GM21619 (cell line): Measurements from ENCODE around the gene AOAH.
"Not testable (repeated sequence)": the region's sequence is repeated elsewhere in the genome, so short reads cannot be mapped to it uniquely, and the experiment has no call there.

Source experiments
- ATAC-seq: cut with Tn5 transposase; IDR thresholded peaks from one replicate; pipeline ENCODE4 v1.9.1; 2021; ENCODE audit not compliant: unreplicated experiment

Gene AOAH

DNA sequence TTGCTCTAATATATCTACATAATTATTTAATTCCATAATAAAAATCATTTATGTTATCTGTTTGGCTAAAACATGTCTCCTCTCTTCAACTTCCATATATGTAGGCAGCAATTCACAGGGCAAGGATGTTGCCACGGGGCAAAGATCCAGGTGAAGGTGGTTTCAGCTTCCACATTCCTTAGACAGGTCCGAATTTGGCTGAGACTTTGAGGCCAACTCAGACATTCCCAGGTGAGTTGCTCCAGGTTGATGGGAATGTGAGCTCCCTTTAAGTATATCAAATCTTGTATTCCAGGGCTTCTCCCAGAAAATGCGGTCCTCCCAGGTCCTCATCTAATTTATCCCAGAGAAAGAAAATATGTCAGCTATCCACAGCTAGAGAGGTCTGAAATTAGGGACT is 15.1 kb upstream of the AOAH start:
- ATAC-seq, result no peak

DNA sequence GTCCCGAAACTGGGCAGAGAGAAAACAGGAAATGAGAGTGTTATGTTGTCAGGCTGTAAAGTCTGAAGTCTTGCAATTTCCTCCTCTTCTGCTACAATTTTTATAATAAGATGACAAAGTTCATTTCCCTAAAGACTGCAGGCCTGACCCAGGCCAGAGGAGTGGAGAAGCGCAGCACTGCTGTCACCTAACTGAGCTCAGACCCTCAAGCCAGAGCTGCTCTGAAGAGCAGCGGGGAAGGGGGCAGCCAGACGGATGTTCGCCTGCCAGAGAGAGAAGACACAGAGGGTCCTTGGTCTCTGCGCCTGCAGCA is 12.6 kb upstream of the AOAH start:
- ATAC-seq, result no peak

DNA sequence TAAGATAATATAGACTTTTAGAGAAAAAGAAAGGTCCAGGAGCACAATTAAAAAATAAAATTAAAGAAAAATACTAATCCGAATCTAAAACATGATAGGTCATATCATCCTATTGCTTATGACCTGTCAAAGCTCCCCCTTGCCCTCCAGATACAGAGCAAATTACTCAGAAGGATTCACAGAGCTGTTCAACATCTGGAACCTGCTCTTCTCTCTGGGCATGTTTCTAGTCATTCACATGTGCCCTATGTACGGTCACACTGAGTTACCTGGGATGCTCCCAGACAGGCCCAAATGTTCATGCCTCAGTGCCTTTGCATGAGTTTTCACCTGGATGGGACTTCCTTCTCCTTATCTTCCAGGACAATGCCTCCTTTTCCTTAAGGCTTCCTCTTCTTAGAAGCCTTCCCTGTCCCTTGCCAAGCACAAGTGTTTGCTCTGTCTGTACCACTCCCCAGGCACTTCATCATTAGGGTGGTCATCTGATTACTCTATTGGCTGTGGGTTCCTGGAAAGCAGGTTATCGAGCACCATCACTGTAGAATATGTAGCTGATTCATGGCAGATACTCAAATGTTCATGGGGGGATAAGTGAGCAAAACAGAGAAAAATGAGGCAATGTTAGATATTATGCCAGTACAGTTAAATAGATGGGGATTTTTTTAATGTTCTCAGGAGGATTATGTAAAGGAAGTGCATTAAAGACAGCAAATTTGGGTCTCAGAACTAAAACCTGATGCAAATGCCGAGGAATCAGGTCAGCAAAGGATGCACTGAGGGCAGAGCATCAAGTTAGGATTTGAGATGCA is 12.0 kb upstream of the AOAH start:
- peak; percentile 97 for ATAC-seq

DNA sequence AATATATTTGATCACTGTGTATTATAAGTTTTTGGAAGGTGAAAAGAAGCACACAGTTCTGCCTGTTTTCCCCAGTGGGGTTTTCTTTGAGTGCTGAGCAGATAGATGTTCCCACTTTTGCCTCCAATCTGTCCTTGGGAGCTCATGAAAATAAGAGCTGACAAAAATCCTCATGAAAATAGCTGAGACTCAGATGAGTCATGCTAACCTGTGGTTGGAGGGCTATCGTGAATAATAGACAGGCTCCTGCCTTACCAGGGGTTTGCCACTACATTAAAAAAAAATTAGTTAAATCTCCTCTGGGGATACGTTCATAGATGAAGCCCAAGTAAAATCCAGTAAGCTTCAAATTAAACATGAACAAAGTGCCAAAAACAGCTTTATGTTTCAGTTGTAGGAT is 10.9 kb upstream of the AOAH start:
- ATAC-seq, result no peak

DNA sequence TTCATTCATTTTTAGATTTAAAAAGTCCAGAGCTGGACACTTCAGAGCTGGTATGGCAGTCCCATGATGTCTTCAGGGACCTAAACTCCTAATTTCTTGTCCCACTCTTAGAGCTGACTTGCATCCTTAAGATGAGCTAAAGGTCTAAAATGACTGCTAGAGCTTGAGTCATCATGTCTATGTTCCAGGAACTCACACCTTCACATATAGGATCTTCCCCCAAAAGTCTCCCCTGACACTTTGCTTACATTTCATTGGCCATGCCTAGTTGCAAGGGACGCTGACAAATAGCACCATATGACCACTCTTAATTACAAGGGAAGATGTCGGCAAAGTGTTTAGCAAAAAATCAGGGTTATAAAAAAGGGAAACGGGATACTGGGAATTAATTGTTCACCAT is 10.4 kb upstream of the AOAH start:
- ATAC-seq, result no peak

DNA sequence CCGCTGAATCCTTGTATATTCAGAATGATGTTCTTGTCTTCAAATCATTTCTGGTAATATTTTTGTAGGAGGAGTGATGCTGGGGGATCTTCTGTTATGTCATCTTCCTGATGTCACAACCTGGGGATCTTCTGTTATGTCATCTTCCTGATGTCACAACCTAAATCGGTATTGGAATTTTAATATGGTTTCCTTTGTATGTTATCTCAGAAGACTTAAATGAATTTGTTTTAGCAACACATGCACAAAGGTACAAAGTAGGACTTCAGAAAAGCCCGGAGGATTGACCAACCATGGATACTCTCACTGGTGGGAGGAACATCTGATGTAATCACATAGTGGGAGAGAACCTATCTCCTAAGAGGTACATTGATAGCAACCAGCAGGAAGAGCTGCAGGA is 9.1 kb upstream of the AOAH start:
- no peak for ATAC-seq

DNA sequence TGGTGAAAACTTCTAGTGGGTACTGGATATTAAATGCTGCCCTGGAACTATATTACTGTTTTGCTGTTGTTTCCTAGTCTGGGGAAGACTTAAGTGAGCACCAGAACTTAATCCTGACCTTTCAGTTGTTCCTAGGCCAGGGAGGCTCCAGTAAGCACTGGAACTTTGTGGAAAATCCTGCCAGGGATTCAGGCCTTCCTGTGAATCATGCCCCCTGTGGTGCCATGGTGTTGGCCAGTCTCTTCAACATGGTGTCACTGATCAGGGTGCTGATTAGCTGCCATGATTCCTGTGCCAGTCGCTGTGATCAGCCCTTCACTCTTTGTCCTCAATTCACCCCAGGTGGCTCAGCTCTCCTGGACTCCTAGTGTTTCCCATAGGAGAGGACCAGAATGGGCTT is 8.5 kb upstream of the AOAH start:
- no peak for ATAC-seq

DNA sequence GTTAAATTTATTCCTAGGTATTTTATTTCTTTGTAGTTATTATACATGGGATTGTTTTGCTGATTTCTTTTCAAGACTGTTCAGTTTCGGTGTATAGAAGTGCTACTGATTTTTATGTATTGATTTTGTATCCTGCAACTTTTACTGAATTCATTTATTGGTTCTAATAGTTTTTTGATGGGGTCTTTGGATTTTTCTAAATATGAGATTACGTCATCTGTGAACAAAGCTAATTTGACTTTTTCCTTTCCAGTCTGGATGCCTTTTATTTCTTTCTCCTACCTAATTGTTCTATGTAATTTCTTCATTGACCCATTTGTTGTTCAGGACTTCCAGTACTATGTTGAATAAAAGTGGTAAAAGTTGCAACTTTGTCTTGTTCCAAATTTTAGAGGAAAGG is 5.8 kb upstream of the AOAH start:
- ATAC-seq, result no peak

DNA sequence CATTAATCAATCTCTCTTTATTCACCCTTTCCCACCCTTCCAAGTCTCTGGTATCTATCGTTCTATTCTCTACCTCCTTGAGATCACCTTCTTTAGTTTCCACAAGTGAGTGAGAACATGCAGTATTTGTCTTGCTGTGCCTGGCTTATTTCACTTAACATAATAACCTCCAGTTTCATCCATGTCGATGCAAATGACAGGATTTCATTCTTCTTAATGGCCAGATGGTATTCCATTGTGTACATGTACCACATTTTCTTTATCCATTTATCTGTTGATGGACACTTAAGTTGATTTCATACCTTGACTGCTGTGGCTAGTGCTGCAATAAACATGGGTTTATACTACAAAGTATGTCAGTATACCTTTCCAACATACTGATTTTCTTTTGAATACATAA is 3.8 kb upstream of the AOAH start:
- no peak for ATAC-seq

DNA sequence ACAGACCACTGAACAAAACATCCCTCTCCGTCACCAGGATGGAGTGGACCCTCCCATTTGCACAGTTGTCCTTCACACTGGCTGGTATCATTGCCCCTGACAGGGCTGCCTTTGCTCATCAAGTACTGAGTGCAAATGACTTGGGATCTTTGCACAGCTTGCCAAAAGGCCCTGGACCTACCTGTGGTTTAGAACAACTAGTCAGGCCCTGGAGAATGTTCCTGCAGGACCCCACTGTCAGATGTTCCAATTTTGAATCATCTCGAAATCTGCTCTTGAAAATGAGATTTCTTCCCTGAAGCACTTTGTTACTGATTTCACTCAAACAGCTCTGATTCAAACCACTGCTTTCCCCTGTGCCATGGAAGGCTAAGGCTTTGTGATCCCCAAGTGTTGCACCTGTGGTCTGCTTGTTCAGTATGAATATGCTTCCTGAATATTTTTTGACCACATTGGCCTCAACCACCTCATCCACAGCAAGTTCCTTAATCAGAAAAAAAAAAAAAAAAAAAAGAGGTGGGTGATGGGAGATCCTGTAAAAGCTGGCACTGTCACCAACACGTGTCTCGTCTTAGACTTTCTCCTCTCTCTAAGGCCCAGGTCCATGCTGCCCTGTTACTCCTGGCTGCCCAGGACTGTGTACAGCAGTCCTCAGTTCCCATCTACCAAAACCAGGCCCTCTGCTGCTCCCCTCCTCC is 2.7 kb upstream of the AOAH start:
- no peak for ATAC-seq

DNA sequence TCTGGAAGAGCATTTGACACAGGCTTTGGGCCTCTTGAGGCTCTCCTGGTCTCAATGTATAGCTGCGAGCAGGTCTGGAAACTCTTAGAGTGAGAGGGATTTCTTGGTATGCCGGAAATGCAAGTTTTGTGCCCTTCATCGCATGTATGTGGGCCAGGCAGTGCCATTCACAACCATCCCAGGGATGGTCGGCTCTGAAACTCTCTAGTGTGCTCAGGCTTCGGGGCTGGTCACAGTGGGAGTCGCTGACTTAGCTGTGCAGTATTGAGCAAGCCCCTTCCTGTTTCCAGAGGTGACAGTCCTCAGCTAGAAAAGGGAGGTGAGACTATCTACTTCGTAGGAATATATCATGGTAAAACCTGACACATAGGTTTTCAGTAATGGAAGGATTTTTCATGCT is 2.0 kb upstream of the AOAH start:
- no peak for ATAC-seq

DNA sequence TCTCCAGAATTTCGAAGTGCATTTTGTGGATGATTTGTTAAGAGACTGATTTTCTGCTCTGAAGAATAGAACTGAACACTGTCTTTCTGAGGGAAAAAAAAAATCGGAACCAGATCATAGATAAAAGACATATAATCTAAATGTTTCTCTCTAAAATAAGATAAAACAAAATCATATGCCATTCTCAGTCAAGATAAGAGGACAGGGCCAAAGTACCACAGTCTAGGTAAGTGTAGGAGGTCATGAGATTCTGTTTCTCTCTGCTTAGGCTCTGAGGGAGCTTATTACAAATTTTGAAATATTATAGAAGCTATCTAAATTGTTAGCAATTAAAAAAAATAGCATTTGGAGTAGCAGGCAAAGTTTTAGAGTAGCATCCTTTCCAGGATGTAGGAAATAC is 702 bp upstream of the AOAH start:
- ATAC-seq, result no peak

DNA sequence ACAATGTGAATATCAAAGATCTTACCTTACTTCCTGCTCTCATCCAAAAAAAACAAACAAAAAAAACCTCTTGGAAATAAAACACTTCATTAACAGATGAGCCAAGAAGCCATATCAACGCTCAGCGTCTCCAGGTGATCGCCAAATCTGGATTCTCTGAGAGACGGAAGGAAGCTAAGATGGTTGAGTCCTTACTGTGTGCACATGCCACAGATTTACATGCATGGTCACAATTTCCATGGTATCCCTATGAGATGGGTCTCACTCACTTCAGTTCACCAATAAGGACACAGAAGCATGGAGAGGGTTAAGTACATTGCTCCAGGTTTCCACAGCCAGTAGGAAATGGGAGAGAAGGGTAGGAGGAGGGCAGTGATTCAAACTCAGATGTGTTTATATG is 1.0 kb downstream of the AOAH start:
- no peak for ATAC-seq

DNA sequence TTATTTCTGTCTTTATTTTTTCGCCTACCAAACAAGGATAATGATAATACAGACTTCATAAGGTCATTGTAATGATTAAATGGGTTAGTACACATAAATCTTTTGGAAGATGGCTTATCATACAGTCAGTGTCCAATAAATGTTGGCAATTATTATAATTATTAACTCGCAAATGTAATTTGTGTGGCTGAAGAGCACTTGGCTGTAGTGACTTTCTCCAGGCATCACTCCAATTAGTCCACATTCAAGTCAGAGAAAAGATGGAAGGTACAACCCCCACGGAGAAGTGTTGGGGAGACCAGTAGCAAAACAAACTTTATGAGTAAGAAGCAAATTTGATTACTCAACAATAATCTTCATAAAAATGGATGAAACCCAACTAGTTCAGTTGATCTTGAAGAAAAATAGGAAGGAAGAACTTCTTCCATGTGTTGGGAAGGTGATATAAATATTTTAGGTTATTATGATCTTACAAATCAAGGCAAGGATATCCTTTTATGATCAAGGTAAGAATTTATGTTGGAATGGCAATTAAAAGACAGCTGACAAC is 5.1 kb downstream of the AOAH start:
- ATAC-seq, result no peak

DNA sequence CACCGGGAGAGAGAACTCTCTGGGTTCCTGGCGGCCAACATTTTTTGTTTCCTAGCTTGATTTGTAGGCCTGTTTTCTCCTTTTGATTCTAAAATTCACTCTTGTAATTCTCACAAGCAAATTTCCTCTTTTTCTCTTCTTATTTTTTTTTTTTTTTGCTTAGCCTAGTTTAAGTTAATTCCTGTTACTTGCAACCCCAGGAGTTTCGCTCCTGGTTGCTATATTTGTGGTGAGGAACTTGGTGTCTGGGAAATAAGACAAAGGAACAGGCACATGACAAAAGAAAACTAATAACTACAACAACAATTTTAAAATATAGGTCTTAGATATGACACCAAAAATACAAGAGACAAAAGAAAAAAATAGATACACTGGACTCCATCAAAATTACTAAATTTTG is 6.7 kb downstream of the AOAH start:
- ATAC-seq, result no peak

DNA sequence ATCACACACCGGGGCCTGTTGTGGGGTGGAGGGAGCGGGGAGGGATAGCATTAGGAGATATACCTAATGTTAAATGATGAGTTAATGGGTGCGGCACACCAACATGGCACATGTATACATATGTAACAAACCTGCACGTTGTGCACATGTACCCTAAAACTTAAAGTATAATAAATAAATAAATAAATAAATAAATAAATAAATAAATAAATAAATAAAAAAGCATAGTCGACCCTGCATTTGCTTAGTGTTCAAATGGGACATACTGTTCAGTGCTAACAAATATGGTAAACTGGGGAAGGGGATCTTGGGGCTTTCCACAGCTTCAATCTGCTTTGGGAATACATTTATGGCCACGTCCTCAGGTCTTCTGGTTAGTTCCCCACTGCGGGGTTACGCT is 7.5 kb downstream of the AOAH start:
- not testable (repeated sequence) for ATAC-seq

DNA sequence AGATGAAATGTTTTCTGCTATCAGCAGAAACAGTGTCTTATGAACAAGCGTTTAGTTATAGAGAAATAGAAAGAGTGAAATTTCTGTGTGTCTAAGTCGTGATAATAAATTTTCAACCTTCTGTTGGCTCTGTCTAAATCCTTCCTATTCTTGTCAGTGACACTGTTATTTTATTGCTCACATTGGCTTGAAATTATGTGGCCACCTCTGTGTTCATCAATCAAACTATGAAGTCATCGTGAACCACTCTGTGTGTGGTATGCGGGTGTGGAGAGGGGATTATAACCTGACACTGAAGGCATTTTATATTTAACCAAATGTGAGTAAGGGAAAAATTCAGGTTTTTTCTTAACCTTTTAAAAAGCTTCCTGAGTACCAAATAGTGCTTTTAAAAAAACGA is 12.3 kb downstream of the AOAH start:
- no peak for ATAC-seq

DNA sequence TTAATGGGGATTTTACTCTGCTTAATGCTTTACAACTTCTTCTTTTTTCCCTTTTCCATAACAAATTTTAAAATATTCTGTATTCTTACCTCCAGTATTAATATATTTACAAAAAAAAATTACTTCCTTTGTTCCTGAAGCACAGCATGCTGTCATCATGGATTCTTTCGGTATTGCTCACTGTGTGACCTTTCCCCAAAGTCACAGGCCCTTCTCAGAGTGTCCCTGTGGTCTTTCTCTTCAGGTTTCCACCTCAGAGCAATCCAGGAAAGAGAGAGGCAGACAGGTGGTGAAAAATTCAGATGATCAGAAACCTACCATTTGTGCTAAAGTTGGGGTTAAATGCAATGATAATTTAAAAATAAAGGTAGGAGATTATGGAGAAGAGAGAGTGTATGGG is 13.0 kb downstream of the AOAH start:
- no peak for ATAC-seq

DNA sequence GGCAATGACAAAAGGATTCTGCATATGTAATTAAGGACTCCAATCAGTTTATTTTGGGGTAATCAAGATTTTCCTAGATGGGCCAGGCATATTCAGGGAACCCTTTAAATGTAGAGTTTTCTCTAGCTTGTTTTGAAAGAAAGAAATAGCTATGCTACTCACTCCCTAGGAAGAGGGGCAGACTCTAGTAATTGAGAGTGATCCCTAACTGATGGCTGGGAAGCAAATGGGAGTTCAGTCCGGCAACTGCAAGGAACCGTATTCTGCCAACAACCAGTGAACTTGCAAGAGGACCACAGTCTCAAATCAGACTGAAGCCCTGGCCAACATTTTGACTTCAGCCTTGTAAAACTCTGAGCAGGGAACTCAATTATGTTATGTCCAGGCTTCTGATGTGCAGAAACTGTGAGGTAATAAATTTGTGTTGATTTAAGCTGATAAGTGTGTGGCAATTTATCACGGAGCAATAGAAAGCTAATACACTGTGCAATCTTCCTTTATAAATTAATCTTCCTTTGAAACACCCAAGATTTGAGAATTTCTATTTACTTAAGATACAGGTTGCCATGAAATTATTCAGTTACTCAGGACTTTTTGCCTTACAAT is 14.0 kb downstream of the AOAH start:
- ATAC-seq, result no peak

DNA sequence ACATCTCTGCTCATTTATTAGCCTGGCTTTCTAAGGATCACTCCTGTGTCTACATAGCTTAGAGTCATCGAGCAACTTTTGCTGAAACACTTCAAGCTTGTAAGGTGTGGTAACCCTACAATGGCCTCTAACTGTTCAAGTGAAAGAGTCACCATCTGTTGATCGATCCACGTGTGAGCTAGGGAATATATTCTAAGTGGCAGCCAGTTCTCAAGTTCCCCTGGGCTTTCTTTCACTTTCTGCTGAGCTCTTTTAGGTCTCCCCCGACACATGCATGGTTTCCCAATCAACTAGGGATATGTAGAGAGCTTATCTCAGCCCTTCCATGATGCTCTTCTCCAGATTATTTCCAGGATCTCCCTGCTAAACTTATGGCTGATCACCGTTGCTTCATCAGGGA is 15.5 kb downstream of the AOAH start:
- no peak for ATAC-seq

DNA sequence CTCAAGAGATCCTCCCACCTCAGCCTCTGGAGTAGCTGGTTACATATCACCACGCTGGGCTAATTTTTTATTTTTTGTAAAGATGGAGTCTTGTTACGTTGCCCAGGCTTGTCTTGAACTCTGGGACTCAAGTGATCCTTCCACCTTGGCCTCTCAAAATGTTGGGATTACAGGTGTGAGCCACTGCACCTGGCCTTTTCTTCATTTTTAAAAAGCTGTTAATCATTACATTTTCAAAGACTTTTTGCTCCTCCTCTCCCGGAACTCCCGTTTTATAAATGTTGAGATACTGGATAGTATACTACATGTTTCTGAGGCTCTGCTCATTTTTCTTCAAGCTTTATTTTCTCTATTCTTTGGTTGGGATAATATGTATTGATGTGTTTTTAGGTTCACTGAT is 16.4 kb downstream of the AOAH start:
- ATAC-seq, result no peak

DNA sequence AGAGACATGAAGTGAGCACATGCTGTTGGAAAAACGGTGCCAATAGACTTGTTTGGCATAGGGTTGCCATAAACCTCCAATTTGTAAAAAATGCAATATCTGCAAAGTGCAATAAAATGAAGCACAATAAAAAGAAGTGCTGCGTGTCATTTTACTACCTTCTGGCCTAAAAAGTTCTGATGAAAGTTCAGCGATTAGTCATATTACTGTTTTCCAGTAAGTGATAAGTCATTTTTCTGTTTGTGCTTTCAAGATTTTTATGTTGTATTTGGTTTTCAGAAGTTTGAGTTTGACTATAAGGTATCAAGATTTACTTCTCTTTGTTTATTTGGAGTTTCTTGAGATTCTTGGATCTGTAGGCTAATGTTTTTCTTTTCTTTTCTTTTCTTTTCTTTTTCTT is 16.8 kb downstream of the AOAH start:
- ATAC-seq, result no peak
